T-helper 2 cell treated with Interferon-gamma antibody and Interleukin-4, amounts not matched to agents 5 μg/mL and 100 μg/mL, for 36 hours (primary cell): ENCODE data around the gene ZNF134.

ENCODE experiments used
- DNase-seq: peaks from one replicate; pipeline ENCODE4 v3.0.0; 2021; ENCODE audit warnings: low spot score
- H3K27ac Mint-ChIP-seq: one replicate; pipeline ENCODE4 v1.8.0; 2021; ENCODE audit warnings: mild to moderate bottlenecking, mixed read lengths
- H3K27me3 Mint-ChIP-seq: one replicate; pipeline ENCODE4 v1.8.0; 2021; ENCODE audit warnings: low read depth, mixed read lengths
- H3K36me3 Mint-ChIP-seq: one replicate; pipeline ENCODE4 v1.8.0; 2021; ENCODE audit warnings: low read depth, mixed read lengths
- H3K4me1 Mint-ChIP-seq: one replicate; pipeline ENCODE4 v1.8.0; 2021; ENCODE audit warnings: low read depth, mixed read lengths
- H3K4me3 Mint-ChIP-seq: one replicate; pipeline ENCODE4 v1.8.0; 2022; ENCODE audit warnings: mild to moderate bottlenecking, moderate library complexity, mixed read lengths
- H3K9me3 Mint-ChIP-seq: one replicate; pipeline ENCODE4 v1.8.0; 2021; ENCODE audit warnings: mixed read lengths

The ZNF134 gene

GRCh38 chr19:57613941-57614743 is at the start of gene ZNF134:
Gene ZNF134 (plus strand): TSS chr19:57614242. CDS start chr19:57619469, 5,227 bp downstream.
- no peaks in the 10 kb centered on the region for H3K27me3 Mint-ChIP-seq
- peaks cover 71% of the 10 kb centered on the region for H3K9me3 Mint-ChIP-seq
- H3K4me1 Mint-ChIP-seq, result peaks cover 10% of the 10 kb centered on the region
- DNase-seq, result peak; percentile 87
- peak within 1 kb of the TSS; percentile 93 for H3K4me3 Mint-ChIP-seq
- peaks cover 48% of the 10 kb centered on the region for H3K36me3 Mint-ChIP-seq
- H3K27ac Mint-ChIP-seq, result peak within 1 kb of the TSS; percentile 84

GRCh38 chr19:57566396-57567265 is 47.4 kb upstream of the ZNF134 start:
- H3K27me3 Mint-ChIP-seq, result no peaks in the 10 kb centered on the region
- peaks cover 11% of the 10 kb centered on the region for H3K36me3 Mint-ChIP-seq
- peaks cover 76% of the 10 kb centered on the region for H3K9me3 Mint-ChIP-seq
- DNase-seq, result no peak
- no peak overlapping the region for H3K27ac Mint-ChIP-seq
- no peaks in the 10 kb centered on the region for H3K4me1 Mint-ChIP-seq
- H3K4me3 Mint-ChIP-seq, result no peak overlapping the region

GRCh38 chr19:57570707-57571106 is 43.3 kb upstream of the ZNF134 start:
- no peak overlapping the region for H3K4me3 Mint-ChIP-seq
- DNase-seq, result no peak
- H3K9me3 Mint-ChIP-seq, result peaks cover 91% of the 10 kb centered on the region
- no peak overlapping the region for H3K27ac Mint-ChIP-seq
- H3K36me3 Mint-ChIP-seq, result peaks cover 50% of the 10 kb centered on the region
- H3K4me1 Mint-ChIP-seq, result no peaks in the 10 kb centered on the region
- H3K27me3 Mint-ChIP-seq, result no peaks in the 10 kb centered on the region

- no peak overlapping the region for H3K4me3 Mint-ChIP-seq
- peaks cover 87% of the 10 kb centered on the region for H3K9me3 Mint-ChIP-seq
- peaks cover 2% of the 10 kb centered on the region for H3K4me1 Mint-ChIP-seq
- H3K27ac Mint-ChIP-seq, result no peak overlapping the region
- H3K27me3 Mint-ChIP-seq, result no peaks in the 10 kb centered on the region
- DNase-seq, result no peak
- peaks cover 66% of the 10 kb centered on the region for H3K36me3 Mint-ChIP-seq
These were observed 41.6 kb upstream of the ZNF134 start for GRCh38 chr19:57572415-57572947.

- Mint-ChIP-seq H3K27me3 (no peaks in the 10 kb centered on the region), H3K4me1 (peaks cover 11% of the 10 kb centered on the region)
These were observed 37.4 kb upstream of the ZNF134 start for GRCh38 chr19:57576661-57577060.

GRCh38 chr19:57578487-57579205 is 35.4 kb upstream of the ZNF134 start, which contains the start of gene ZNF416:
Gene ZNF416 (minus strand): TSS chr19:57578911. CDS start chr19:57578704, 207 bp downstream.
- Mint-ChIP-seq H3K4me1 (peaks cover 11% of the 10 kb centered on the region), H3K4me3 (peak within 1 kb of the TSS; percentile 82), H3K27ac (peak within 1 kb of the TSS; percentile 71), H3K27me3 (no peaks in the 10 kb centered on the region), H3K9me3 (peaks cover 71% of the 10 kb centered on the region), H3K36me3 (peaks cover 52% of the 10 kb centered on the region)
- DNase-seq, result peak; percentile 94

More at GRCh38 chr19:57576661-57577060, 37.4 kb upstream of the ZNF134 start:
- H3K9me3 Mint-ChIP-seq, result peaks cover 79% of the 10 kb centered on the region
- H3K36me3 Mint-ChIP-seq, result peaks cover 68% of the 10 kb centered on the region
- H3K27ac Mint-ChIP-seq, result no peak overlapping the region
- H3K4me3 Mint-ChIP-seq, result peak overlapping the region; percentile 10
- DNase-seq, result no peak

GRCh38 chr19:57583104-57583520 is 30.9 kb upstream of the ZNF134 start:
- no peak overlapping the region for H3K27ac Mint-ChIP-seq

GRCh38 chr19:57583521-57584416 is 30.3 kb upstream of the ZNF134 start, which contains the start of gene ZIK1:
Gene ZIK1 (plus strand): TSS chr19:57584145. CDS start chr19:57584357, 212 bp downstream.
- Mint-ChIP-seq H3K27ac (peak within 1 kb of the TSS; percentile 87), H3K27me3 (no peaks in the 10 kb centered on the region), H3K9me3 (peaks cover 75% of the 10 kb centered on the region), H3K4me3 (peak within 1 kb of the TSS; percentile 95), H3K4me1 (peaks cover 9% of the 10 kb centered on the region), H3K36me3 (peaks cover 41% of the 10 kb centered on the region)
- DNase-seq, result peak; percentile 75

More at GRCh38 chr19:57583104-57583520, 30.9 kb upstream of the ZNF134 start:
- DNase-seq, result no peak
- H3K4me3 Mint-ChIP-seq, result peak overlapping the region; percentile 95
- H3K36me3 Mint-ChIP-seq, result peaks cover 38% of the 10 kb centered on the region
- no peaks in the 10 kb centered on the region for H3K27me3 Mint-ChIP-seq
- peaks cover 10% of the 10 kb centered on the region for H3K4me1 Mint-ChIP-seq
- H3K9me3 Mint-ChIP-seq, result peaks cover 71% of the 10 kb centered on the region

- Mint-ChIP-seq H3K9me3 (peaks cover 86% of the 10 kb centered on the region), H3K27ac (no peak overlapping the region), H3K36me3 (peaks cover 63% of the 10 kb centered on the region), H3K4me1 (peaks cover 8% of the 10 kb centered on the region), H3K27me3 (no peaks in the 10 kb centered on the region), H3K4me3 (no peak overlapping the region)
- DNase-seq, result no peak
These were observed 26.5 kb upstream of the ZNF134 start for GRCh38 chr19:57587529-57587928.

GRCh38 chr19:57599377-57599760 is 14.7 kb upstream of the ZNF134 start:
- H3K4me3 Mint-ChIP-seq, result peak overlapping the region; percentile 90
- peaks cover 12% of the 10 kb centered on the region for H3K4me1 Mint-ChIP-seq
- DNase-seq, result no peak
- peak overlapping the region; percentile 57 for H3K27ac Mint-ChIP-seq
- no peaks in the 10 kb centered on the region for H3K27me3 Mint-ChIP-seq
- H3K9me3 Mint-ChIP-seq, result peaks cover 66% of the 10 kb centered on the region
- peaks cover 40% of the 10 kb centered on the region for H3K36me3 Mint-ChIP-seq

GRCh38 chr19:57599761-57600383 is 14.2 kb upstream of the ZNF134 start, which contains the start of gene ZNF530:
Gene ZNF530 (plus strand): TSS chr19:57599885. CDS start chr19:57604346, 4,461 bp downstream.
- peaks cover 68% of the 10 kb centered on the region for H3K9me3 Mint-ChIP-seq
- peaks cover 45% of the 10 kb centered on the region for H3K36me3 Mint-ChIP-seq
- peak; percentile 84 for DNase-seq

GRCh38 chr19:57606931-57607330 is 7.1 kb upstream of the ZNF134 start:
- H3K27me3 Mint-ChIP-seq, result no peaks in the 10 kb centered on the region
- H3K36me3 Mint-ChIP-seq, result peaks cover 67% of the 10 kb centered on the region

More at GRCh38 chr19:57599761-57600383, 14.2 kb upstream of the ZNF134 start, which contains the start of gene ZNF530:
- no peaks in the 10 kb centered on the region for H3K27me3 Mint-ChIP-seq
- peak within 1 kb of the TSS; percentile 90 for H3K4me3 Mint-ChIP-seq
- H3K27ac Mint-ChIP-seq, result peak within 1 kb of the TSS; percentile 57
- peaks cover 12% of the 10 kb centered on the region for H3K4me1 Mint-ChIP-seq

More at GRCh38 chr19:57606931-57607330, 7.1 kb upstream of the ZNF134 start:
- H3K27ac Mint-ChIP-seq, result no peak overlapping the region
- peaks cover 66% of the 10 kb centered on the region for H3K9me3 Mint-ChIP-seq
- no peak overlapping the region for H3K4me3 Mint-ChIP-seq
- no peaks in the 10 kb centered on the region for H3K4me1 Mint-ChIP-seq
- DNase-seq, result no peak
